NCI-H510A (cell line): ENCODE results near the gene MT3.
"Not testable (repeated sequence)": the region's sequence is repeated elsewhere in the genome, so short reads cannot be mapped to it uniquely, and the experiment has no call there.

Experiments used
- DNase-seq: peaks from one replicate; lab custom pipeline; 2025; lab: John Stamatoyannopoulos, UW

The MT3 gene

DNA sequence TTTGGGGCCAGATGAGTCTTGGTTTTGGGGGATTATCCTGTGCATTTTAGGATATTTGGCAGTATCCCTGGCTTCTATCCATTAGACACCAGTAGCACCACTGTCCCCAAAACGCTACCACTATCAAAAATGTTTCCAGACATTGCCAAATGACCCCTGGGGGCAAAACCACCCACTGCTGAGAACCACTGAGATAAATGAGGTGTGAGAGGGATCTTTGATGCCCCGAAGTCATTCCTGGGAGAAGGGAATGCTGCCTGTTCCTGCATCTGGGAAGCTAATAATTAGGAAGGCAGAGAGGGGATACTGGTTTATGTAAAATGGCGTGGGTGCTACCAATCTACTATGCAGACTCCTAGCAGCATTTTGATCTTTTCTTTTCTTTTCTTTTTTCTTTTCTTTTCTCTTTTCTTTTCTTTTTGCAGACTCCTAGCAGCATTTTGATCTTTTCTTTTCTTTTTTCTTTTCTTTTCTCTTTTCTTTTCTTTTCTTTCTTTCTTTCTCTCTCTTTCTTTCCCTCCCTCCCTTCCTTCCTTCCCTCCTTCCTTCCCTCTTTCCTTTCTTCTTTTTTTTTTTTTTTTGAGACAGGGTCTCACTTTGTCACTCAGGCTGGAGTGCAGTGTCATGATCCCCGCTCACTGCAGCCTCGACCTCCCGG, 8.8 kb upstream of the MT3 start:
- no peak for DNase-seq

DNA sequence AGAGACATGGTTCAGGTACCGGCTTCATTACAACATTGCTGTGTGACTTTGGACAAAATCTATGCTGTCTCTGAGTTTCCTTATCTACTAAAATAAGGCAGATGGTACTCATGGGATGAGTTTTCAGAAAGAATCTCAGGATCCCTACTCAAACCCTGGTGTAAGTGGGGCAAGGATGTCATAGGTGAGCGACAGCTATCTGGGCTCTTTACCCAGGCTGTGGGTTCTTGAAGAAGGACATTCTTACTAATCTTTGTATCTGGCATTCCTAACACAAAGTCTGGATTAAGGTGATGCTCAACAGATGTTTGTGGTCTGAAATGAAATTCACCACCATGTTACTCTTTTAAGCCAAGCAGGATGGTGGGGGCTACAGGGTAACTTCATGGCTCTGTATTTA, 6.4 kb upstream of the MT3 start:
- DNase-seq: not testable (repeated sequence)

- no peak for DNase-seq
Measured at GRCh38 chr16:56583351-56584168, 5.8 kb upstream of the MT3 start.

DNA sequence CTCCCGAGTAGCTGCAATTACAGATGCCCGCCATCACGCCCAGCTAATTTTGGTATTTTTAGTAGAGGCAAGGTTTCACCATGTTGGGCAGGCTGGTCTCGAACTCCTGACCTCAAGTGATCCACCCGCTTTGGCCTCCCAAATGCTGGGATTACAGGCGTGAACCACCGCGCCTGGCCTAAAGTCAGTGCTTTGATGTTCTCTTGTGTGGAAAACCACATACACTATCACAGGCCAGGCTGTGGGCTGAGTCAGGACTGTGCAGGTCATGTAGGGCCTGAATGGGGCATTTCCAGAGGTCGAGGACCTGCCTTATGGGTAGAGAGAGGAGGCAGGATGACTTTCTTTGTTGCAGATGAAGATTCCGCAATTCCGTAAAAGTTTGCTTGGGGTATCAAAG, 5.1 kb upstream of the MT3 start:
- no peak for DNase-seq

GRCh38 chr16:56588781-56589140, 567 bp upstream of the MT3 start:
- DNase-seq: no peak

DNA sequence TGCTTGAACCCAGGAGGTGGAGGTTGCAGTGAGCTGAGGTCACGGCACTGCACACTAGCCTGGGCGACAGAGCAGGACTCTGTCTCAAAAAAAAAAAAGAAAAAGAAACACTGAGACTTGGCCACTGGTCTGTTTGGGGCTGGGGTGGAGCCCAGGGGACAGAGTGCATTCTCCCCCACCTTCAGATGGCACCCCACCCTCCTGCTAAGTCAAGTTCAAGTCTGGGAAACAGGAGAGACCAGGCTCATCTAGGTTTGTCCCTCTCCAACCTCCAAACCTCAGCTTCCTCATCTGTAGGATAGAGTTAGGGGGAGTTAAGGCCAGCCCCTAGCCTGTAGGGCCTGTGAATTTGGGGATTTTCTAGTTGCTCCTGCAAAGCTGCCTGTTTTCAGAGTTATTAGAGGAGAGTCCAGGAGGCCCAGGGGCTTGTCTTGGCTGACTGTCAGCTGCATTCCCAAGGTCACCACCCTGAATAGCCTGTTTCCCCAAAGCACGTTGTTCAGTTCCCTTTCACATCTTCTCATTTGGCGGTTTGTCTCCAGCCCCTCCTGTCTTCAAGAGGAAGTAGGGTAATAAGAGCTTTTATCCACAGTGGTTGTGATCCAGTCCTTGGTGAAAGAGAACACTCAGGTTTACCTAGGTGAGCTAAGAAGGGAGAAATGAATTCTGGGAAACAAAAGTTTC, 2.2 kb downstream of the MT3 start:
- DNase-seq: no peak

GRCh38 chr16:56593573-56594291, 4.4 kb downstream of the MT3 start:
- no peak for DNase-seq

GRCh38 chr16:56594292-56594619, 4.9 kb downstream of the MT3 start:
- DNase-seq: no peak

- DNase-seq: no peak
Measured at GRCh38 chr16:56600398-56600999, 11.2 kb downstream of the MT3 start.

DNA sequence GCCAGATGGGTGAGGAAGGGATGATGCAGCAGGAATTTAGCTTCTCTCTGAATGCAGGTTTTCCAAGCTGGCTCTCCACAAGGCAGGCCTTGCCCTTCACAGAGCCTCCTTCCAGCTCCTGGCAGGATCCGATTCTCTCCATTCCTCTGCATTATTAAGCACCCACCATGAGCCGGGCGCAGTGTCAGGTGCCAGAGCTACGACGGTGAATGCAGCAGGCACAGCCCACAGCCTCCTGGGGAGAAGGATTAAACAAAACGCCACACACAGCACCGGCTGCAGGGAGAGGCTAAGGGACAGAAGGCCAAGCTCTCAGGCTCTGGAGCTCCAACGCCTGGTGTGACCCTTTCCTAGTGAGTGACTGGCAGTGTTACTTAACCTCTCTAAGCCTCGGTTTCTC, 12.0 kb downstream of the MT3 start:
- DNase-seq: no peak

DNA sequence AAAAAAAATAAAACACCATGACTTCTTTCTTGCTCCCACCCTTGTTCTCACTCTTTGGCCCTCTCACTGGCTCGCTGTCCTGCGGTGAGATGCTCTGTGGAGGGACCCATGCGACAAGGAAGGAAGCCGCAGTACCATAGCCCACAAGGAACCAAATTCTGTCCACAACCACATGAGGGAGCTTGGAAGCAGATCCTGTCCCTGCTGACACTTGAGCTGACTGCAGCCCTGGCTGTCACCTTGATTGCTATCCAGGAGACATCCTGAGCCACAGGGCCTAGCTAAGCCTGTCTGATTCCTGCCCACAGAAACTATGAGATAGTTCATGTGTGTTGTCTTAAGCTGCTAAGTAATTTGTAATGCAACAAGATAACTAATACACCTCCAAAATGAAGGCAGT, 14.3 kb downstream of the MT3 start:
- no peak for DNase-seq

DNA sequence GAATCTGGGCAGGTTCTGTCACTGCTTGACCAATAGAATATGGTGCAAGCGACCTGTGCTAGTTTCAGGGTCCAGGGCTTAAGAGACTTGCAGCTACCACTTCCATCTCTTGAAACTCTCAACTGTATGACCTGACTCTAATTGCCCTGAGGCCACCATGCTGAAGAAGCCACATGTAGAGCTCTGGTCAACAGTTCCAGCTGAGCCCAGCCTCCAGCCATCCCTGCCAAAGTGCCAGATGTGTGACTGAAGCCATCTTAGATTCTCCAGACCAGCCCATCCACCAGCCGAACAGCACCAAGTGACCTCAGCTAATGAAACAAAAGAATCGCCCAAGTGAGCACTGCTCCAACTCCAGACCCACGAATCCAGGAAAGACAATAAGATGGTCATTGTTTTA, 15.6 kb downstream of the MT3 start:
- no peak for DNase-seq

DNA sequence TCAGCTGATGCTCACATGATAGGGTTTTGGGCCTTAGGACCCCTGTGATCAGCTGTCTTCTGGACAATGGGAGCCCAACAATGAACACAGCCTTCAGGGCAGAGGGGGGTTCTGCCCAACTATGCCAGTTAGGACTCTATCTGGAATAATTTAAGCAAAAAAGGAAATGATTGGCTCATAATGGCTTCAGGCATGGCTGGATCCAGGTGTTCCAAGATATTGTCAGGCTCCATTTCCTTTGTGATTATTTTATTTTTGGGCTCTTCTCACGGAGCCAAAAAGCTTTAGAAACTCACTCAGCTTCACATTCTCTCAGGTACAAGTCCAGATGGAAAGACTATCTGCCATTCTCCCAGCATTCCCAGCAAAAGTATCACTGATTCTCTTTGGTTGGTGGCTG, 16.1 kb downstream of the MT3 start:
- no peak for DNase-seq

- DNase-seq: no peak
Measured at GRCh38 chr16:56606071-56606475, 16.7 kb downstream of the MT3 start.

- DNase-seq: no peak
Measured at GRCh38 chr16:56606476-56607108, 17.3 kb downstream of the MT3 start.

- no peak for DNase-seq
Measured at GRCh38 chr16:56607109-56607618, 17.8 kb downstream of the MT3 start.

GRCh38 chr16:56607675-56608042, 18.3 kb downstream of the MT3 start:
- DNase-seq: no peak

- DNase-seq: peak; percentile 92
Measured at GRCh38 chr16:56608043-56608875, 18.9 kb downstream of the MT3 start, which contains the start of gene MT2A. MT2A (plus strand) TSS chr16:56608584; CDS start chr16:56608656, 72 bp downstream.

- DNase-seq: no peak
Measured at GRCh38 chr16:56608876-56609462, 19.6 kb downstream of the MT3 start.

DNA sequence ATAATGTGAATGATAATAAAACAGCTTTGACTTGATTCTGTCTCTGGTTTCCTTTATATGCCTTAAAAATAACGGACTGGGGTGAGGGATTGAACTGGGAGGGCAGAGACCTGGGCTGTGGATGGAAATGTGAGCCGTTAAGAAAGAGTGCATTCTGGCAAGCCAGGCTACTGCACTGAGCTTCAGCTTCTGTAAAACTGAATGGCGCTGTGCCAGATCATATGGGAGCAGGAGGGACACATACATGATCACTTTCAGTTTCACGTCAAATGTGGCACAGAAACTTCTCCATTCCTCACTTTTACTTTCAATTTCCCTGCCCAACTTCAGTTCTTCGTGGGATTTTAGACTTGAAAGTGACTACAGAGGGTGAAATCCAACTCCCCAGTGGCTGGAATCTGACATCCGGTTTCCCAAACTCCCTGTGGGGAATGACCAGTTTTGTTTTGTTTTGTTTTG, 20.2 kb downstream of the MT3 start:
- DNase-seq: no peak
